ENCODE data around the gene DIS3L.
"Not testable (repeated sequence)": the region's sequence is repeated elsewhere in the genome, so short reads cannot be mapped to it uniquely, and the experiment has no call there.

The DIS3L gene

DNA sequence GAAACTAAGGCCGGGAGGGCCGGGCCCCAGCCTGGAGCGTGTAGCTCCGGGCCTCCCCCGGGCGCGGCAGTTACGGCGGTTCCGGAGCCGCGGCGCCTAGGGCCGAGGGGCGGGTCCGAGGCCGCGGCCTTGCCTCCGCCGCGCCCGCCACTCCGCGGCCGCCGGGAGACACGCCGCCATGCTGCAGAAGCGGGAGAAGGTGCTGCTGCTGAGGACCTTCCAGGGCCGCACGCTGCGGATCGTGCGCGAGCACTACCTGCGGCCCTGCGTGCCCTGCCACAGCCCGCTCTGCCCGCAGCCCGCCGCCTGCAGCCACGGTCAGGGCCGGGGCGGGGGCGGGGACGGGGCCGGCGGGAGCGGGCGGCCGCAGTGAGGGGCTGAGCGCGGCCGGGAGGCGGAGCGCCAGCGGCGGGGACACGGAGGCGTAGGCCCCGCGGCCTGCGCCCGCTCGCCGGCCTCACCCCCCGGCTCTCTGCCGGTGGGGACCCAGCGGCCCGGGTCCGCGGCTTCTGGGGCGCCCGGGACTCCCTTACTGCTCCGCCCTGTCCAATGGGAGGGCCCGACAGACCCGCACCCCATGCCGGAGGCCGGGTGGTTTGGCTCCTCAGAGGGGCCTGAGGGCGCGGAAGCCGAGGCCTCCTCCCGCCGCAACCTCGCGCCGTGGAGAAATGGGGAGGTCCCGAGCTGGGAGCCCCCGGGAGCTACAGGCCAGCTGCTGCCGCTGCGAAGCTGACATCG, at the start of gene DIS3L:
Gene DIS3L (plus strand): TSS at position 150 of the 738 bp plus-strand sequence. CDS start 29 bp downstream, at position 179.
- no peak for DNase-seq

DNA sequence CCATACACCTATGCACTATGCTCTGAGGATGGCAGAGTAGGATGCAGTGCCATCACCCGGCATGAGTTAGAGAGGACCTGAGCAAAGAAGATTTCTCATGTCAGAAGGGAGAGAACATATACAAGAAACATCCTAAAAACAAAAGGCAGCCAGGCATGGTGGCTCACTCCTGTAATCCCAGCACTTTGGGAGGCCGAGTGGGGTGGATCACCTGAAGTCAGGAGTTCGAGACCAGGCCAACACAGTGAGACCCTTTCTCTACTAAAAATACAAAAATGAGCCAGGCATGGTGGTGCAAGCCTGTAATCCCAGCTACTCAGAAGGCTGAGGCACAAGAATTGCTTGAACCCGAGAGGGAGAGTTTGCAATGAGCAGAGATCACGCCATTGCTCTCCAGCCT, 47.5 kb upstream of the DIS3L start:
- not testable (repeated sequence) for DNase-seq

DNA sequence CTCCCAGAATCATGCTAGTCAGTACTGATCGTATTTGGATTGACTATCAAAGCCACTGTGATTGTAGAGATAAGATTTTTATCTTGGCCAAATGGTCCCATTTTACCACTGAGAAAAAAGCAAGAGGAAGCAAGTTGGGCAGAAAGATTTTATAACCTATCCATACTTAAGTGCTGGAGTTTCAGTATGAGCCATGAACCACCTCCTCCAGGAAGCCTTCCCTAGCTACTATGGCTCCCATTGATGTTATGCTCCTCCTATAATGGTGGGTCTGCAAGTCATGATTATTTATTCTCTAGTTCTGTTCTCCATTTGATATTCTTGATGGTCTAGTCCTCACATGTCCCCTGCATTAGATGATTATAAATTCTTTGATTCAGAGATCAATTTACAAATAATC, 46.4 kb upstream of the DIS3L start:
- DNase-seq: no peak

DNA sequence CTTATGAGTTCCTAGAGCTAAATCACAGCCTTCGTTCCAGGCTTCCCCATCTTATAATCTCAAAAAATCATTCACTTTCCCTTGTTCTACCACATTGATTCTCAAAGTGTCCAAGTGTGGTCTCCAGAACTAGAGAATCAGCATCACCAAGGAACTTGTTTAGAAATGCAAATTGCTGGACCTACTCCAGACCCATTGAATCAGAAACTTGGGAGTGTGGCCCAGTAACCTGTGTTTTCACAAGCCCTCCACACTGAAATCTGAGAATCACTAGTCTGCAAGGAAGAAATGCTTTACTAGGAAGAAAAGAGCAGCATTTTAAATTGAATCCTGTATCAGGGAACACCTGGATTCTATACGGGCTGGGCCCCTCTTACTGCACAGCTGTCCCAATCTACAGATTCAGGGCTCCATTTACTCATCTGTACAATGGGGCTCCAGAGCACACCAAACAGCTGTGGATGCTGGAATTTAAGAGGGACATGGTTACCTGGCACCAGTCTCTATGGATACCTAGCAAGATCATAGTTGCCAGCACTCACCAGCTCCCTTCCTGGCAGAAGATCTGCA, 43.7 kb upstream of the DIS3L start:
- no peak for DNase-seq

DNA sequence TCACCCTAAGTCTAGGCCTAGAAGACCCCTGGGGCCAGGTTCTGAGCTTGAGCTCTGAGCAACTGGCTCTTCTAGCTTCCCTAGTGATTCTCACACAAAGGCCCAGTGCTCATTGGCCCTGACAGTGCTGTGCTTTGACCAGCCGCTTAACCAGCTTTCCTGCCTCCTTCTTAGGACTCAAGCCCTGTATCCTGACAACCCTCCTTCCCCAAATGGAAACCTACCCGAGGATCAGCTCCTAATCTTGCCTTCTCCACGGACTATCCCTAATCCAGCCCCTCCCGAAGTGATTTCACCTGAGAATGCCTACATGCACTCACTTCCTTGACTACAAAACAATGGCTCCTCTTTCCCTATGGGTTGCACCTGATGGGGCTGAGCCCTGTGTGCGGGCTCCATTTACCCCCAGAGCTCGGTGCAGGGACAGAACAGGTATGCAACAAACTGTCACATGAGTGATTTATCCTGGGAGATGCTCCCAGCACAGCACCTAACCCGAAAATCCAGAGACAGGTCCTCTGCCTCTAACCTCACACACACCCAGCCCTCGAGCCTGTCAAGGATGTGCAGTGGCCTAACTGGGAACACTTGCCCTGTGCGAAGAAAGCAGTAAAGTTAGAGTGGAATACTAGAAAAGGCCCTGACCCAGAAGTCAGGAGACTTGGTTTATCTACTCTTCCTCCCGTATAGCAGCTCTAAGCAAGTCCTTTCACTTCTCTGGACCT, 42.1 kb upstream of the DIS3L start:
- DNase-seq: no peak

DNA sequence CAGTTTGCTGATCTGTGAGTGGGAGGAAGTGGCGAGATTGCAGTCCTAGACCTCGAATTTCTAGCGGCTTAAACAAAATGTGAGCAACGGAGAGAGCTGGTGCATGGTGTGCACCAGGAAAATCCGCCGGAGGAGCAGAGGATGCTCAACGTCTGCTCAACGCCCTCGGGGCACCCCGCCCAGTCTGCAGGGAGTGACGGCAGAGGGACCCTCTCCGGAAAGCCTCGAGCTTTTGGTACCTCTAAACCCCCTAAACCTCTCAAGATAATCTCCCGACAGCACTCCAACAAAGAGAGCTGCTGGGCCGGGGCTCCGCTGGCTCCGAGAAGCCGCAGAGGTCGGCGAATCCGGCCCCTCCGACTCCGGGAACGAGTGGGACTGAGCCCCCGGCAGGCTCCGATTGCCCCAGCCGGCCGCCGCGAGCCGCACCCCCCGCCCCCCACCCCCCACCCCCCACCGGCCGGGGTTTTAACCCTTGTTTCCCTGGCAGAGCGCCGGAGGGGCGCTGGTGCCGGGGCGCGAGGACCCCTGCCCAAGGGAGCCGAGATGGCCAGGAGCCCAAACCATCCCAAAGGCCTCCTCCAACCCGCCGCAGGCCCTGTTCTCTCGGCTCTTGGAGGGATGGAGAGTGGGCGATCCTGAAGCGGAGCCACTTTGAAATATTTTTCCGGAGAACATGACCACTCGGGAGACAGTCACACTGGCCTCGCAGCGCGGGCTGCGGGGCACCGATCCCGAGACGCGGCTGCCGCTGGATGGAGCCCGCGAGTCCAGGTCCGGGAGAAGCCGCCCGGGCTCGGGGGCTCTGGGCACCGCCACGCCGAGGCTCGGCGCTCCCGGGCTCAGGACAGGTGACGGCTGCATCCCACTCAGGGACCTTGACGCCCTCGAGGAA, 41.3 kb upstream of the DIS3L start:
- DNase-seq: no peak

DNA sequence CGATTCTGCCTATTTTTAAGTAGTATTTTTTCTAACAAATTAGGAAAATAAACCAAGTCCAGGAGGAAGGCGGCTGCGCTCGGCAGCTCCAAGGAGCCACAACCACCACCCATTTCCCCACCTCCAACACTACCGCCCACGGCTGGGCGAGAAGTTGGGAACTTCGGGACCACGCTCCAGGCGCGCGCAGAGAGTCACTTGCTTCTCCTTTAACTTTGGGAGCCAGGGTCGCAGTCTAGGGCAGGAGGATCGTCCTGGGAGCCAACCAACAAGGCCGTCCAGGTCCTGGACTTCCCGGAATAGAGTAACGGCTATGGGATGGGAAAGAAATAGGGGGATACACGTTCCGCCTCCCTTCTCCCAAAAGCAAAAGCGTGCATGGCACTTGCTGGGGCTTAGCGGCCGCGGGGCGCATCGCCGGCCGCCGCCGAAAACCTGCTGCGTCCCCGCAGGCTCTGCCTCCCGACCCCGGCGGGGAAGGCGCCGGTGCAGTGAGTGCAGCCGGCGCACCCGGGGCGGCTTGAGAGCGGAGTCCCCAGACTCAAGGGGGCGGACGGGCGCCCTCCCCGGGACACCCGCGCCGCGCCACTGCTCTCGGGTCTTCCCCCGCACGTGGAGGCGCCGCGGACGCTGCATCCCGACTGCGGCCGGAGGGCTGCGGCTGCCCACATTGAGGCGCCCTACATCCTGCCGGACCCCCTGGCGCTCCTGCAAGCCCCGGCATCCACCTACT, 40.5 kb upstream of the DIS3L start:
- DNase-seq: no peak

DNA sequence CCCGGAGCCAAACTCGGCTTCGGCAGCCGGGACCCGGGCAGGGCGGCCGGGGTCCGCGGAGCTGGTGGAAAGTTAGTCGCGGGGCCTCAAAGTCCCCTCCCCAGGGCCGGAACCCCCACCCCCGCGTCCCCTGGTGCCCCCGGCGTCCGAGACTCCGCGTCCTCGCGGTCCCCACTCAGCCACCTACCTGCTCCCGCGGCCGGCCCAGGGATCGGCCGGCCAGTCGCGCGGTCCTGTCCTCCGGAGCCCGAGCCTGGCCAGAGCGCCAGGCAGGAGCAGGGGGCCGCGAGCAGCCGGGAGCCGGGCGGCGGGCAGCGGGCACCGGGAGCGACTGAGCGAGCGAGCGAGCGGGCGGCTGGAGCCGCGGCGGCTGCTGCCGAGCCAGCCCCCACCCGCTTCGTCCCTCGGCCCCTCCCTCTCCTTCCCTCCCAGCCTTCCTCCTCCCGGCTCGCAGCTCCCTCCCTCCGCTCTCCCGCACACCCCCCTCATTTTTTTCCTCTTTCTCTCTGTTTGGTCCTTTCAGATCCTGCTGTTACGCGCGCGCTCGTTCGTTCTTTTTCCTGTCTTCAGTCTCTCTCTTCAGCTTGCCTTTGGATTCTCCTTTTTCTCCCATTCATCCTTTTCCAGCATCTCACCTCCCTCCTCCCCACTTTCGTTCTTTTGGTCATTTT, 39.8 kb upstream of the DIS3L start, which contains the start of gene MEGF11:
Gene MEGF11 (minus strand): TSS at position 333 of the 671 bp plus-strand sequence. CDS start 125,347 bp downstream, outside the sequence.
- DNase-seq: no peak

DNA sequence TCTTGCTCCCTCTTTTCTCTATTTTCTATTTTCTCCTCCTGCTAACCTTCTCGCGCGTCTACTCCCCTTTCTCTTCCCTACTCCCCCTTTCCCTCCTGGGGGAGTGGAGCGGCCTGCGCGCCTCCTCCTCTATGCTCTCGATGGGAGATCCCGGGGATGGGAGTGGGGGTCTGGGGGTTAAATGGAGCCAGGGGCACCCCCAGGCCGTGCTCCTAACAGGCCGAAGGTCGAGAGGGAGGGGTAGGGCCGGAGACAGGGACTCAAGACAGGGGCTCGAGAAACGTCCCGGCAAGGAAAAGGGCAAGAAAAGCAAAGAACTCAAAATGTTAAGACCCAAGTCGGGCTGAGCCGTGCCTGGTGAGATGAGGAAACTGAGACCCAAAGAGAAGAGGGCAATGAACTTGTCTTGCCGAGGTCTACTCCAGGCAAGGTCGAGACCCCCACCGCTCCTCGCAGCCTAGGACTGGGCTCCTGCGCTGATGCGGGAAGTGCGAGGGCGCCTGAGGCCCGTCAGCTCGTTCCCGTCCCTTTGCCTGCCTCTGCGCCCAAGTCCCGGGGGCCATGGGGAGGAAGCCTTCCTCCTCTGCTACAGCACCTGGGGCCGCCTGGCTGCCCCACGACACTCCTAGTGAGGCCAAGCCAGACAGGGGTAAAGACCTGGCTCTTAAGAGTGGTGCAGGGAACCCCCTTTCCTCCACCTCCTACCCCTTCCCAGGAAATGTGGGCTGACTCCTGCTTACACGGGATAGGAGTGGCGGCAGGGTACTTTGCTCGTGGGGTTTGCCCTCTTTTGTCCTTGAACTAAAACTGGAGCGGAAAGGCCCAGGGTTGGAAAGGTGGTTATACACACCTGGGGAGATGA, 39.0 kb upstream of the DIS3L start:
- no peak for DNase-seq

DNA sequence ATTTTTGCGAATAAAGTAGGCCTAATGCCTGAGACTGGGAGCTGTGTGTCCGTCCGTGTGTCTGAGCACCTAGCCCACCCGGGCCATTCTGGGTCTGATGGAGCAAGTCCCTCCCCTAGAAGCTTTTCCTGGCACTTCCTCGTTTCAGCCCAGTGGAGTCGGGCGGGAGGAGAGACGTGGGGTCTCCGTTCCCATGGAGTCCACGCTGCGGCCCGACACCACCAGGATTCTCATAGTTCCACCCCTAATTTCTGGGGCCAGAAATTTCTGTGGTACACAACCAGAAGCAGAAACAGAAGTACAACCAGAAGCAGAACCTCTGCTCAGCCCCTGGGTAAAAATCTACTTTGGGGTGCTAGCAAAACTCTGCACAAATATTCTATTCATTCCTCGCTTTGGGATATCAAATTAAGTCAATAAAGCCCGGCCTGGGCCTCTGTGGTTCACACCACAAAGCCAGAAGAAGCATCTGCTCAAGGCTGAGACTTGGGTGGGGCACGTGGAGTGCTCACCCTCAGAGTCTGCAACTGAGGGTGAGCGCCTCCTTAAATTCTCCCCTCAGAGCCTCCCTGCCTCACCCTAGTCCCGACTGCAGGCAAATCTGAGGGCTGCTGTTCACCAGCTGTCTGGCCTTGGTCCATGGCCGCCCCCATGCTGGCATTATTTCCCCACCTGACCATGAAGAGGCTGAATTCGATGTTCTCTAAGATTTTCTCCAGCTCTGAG, 38.3 kb upstream of the DIS3L start:
- DNase-seq: no peak

DNA sequence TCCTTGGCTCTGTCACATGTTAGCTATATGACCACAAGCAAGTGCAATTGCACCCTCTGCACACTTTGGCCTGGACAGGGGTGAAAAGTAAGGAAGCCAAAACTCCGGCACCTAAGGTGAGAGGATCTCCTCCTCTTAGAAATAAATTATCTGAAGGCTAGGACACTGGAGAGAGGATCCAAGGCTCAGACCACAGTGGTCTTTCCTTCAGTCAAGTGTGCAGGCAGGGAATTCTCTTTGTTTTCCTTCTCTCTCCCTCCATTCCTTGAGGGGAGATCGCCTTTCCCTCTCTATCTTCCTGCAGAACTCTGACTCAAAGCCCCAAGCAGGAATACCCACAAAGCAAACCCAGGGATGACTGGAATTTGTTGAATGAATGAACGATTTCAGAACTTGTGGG, 36.7 kb upstream of the DIS3L start:
- no peak for DNase-seq

DNA sequence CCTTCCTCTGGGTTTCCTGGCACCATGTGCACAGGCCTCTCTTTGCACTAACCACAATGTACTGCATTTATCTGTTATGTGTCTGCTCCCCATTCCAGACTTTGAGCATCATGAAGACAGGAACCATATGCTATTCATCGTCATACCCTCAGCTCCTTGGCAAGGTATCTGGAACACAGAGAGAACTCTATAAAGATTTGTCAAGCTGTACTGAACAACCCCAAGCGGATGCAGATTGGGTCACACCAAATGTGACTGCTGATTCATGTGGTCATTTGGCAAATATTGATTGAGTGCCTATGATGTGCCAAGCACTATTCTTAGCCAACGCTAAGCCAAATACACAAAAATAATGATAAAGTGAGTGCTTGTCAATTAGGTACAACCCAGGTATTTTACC, 32.3 kb upstream of the DIS3L start:
- no peak for DNase-seq

DNA sequence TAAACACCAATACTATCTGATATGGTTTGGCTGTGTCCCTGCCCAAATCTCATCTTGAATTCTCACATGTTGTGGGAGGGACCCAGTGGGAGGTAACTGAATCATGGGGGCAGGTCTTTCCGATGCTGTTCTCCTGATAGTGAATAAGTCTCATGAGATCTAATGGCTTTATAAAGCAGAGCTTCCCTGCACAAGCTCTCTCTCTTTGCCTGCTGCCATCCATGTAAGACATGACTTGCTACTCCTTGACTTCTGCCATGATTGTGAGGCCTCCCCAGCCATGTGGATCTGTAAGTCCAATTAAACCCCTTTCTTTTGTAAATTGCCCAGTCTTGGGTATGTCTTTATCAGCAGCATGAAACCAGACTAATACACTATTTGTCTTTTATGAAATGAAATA, 30.5 kb upstream of the DIS3L start:
- not testable (repeated sequence) for DNase-seq

DNA sequence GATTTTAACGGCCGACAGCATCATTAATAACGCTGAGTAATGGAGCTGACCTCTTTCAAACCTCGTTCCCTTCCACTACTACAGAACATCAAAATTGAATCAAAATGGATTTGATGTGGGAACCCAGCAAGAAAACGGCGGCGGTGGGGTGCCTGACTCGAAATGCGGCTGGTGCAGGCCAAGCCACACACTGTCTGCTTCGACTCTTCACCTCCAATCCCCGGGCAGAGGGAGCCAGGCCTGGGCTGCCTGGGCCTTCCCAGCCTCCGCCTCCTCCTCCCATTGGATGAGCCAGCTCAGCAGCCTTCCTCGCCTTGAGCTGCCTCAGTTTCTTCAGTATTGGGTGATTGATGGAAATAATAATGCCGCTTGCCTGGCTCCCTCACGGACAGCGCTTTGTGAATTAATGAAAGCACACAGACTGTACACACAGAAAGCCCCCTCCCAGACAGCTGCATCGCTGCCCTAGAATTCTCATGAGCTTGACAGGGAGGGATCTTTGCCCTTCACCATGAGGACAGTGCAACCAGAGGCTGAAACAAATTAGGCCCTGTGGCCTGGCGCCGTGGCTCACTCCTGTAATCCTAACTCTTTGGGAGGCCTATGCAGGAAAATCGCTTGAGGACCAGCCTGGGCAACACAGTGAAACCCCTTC, 28.4 kb upstream of the DIS3L start:
- no peak for DNase-seq

DNA sequence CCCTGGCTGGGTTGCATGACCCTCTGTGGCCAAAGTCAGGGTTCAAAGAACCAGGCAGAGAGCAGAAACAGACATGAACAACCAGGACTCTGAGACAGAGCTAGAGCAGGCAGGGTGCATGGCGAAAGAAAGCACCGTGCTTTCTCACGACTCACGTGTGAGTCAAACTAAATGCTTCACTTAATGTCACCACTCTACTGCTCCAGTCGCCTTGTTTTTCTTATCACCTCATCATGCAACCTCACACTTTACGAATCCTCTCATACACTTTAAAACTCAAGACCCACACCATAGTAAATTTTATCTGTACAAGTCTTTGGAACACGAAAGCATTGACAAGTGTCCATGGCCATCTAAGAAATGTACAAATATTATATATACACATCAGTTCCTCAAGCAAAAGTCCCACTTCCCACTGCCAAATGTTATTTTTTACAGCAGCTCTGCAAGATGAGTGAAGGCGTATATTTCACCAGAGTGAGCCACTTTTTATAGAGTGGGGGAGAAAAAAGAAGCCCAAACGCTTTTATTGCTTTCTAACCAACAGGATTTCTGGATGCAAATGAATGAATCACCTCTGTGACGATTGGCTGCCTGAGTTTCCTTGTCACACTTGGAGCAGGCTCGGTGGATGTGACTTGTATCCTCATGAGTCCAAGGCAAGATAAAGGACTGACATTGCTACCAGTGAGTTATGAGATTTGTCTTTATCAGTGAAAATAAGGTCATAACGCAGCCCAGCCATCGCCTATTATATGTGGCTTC, 23.9 kb upstream of the DIS3L start:
- DNase-seq: no peak

DNA sequence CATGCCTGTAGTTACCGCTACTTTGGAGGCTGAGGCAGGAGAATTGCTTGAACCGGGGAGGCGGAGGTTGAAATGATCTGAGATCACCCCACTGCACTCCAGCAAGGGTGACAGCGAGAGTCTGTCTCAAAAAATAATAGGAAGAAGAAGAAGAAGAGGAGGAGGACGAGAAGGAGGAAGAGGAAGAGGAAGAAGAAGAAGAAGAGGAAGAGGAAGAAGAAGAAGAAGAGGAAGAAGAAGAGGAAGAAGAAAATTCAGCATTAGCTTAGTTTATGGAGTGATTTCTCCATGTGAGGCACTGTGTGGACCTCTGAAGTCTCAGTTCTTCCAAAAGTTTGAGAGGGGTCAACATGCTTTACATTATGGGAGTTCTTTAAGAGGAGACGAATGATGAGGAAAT, 22.4 kb upstream of the DIS3L start:
- no peak for DNase-seq

DNA sequence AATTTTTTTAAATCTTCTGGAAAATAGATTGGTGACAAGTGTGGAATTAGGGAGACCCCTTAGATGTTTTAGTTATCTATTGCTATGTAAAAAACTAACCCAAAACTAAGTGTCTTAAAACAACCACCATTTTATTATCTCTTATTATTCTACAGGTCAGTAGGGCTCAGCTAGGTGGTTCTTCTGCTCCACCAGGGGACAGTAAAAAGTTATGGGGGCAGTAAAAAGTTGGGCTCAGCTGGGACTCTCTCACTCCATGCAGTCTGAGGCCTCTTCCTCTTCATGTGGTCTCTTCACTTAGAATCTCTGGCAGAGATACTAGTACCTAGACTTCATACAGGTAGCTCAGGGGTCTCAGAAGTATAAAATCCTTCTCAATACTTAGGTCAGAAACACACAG, 18.0 kb upstream of the DIS3L start:
- DNase-seq: no peak

DNA sequence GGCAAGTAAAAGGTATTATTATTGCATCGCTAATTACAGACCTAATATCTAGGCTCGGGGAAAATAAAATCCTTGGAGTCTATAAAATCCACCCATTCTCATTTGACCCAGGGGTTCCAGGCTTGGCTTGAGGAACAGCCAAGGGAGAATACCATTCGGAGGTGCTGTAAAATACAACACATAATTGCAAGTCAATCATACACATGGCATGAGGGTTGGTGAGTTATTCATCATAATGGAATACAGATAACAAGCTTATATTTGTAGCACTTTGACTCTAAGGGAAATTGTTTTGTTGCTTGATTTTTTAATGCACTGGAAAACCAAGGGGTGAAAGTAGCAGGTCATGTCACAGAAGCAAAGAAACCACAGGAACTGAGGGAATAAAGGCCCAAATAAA, 16.8 kb upstream of the DIS3L start:
- no peak for DNase-seq

DNA sequence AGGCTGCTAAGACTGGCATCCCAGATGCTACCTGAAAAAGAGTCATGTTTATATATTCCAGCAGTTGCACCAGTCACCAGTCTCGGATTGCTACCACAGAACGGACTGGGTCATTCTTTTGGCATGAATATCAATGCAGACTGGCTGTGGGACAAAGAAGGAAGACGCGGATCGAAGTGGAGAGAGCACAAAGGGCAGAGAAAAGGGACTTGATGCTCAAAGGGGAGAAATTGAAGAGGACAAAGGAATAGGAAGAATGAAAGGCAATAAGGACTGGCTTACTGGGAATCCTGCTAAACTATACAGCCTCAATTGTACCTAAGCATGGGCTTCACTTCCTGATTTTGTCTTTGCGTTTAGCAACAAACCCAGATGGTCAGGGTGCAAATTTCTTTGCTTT, 15.3 kb upstream of the DIS3L start:
- DNase-seq: no peak
